ENCODE measurements around the gene GALP. TPM values are rescaled to one million over a fixed set of nuclear protein-coding genes. Genes with fewer than 3 reads are reported as not detected.

GALP gene
- total and polyA plus RNA-seq, 2 experiments from 2014 or later = not detected

- H3K4me1 ChIP-seq (ENCODE audit: insufficient read depth) = peaks cover 29% of the 10 kb centered on the region
- peaks cover 26% of the 10 kb centered on the region for H3K79me2 ChIP-seq
- H3K9me2 ChIP-seq (replicated peaks; ENCODE audit: insufficient read depth) = no peaks in the 10 kb centered on the region
- TF ChIP-seq EZH2 (IDR thresholded peaks at IDR 0.05; ENCODE audit: borderline replicate concordance) = no peak
- TF ChIP-seq EZH2phosphoT487 (IDR thresholded peaks at IDR 0.05; ENCODE audit: low read depth, severe bottlenecking, unreplicated experiment) = no peak
- TF ChIP-seq CTCF (IDR thresholded peaks at IDR 0.05; ENCODE audit: poor library complexity) = no peak
- H2AFZ ChIP-seq = peak overlapping the region; percentile 52
- H4K20me1 ChIP-seq (ENCODE audit: insufficient read depth, poor library complexity, severe bottlenecking) = no peaks in the 10 kb centered on the region
- peak overlapping the region; percentile 68 for H3K27ac ChIP-seq
- no peak overlapping the region for H3K4me3 ChIP-seq
- no peaks in the 10 kb centered on the region for H3K27me3 ChIP-seq
- H3K4me2 ChIP-seq = peak overlapping the region; percentile 79
- H3K36me3 ChIP-seq (replicated peaks; ENCODE audit: insufficient read depth, low read depth) = no peaks in the 10 kb centered on the region
- no peaks in the 10 kb centered on the region for H3K9me3 ChIP-seq (ENCODE audit: low read depth)
- WGBS (ENCODE audit: low lambda C conversion rate, missing lambda C conversion rate) = 57% methylated on average over 16 of the region's 22 CpGs
- no peak for DNase-seq (ENCODE audit: low spot score)
These were observed 35.8 kb upstream of the GALP start for GRCh38 chr19:56139847-56140582.

GRCh38 chr19:56140583-56141416, 35.0 kb upstream of the GALP start, which contains the start of gene ZNF444:
Gene ZNF444, plus strand, starts transcription at chr19:56141287. Its CDS starts 5,625 bp downstream, at chr19:56146912.
- peak within 1 kb of the TSS; percentile 89 for H3K4me2 ChIP-seq
- no peaks in the 10 kb centered on the region for H3K27me3 ChIP-seq
- H3K79me2 ChIP-seq = peaks cover 34% of the 10 kb centered on the region
- 2% methylated on average over 39 of the region's 56 CpGs for WGBS (ENCODE audit: low lambda C conversion rate, missing lambda C conversion rate)
- H3K27ac ChIP-seq = peak within 1 kb of the TSS; percentile 68
- peak within 1 kb of the TSS; percentile 46 for H3K4me3 ChIP-seq
- no peaks in the 10 kb centered on the region for H3K9me2 ChIP-seq (replicated peaks; ENCODE audit: insufficient read depth)
- peak within 1 kb of the TSS; percentile 52 for H2AFZ ChIP-seq
- DNase-seq (ENCODE audit: low spot score) = peak; percentile 99
- H3K36me3 ChIP-seq (replicated peaks; ENCODE audit: insufficient read depth, low read depth) = no peaks in the 10 kb centered on the region
- H3K9me3 ChIP-seq (ENCODE audit: low read depth) = no peaks in the 10 kb centered on the region
- peaks cover 29% of the 10 kb centered on the region for H3K4me1 ChIP-seq (ENCODE audit: insufficient read depth)
- H4K20me1 ChIP-seq (ENCODE audit: insufficient read depth, poor library complexity, severe bottlenecking) = no peaks in the 10 kb centered on the region
- TF ChIP-seq EZH2phosphoT487 (IDR thresholded peaks at IDR 0.05; ENCODE audit: low read depth, severe bottlenecking, unreplicated experiment) = no peak
- no peak for TF ChIP-seq CTCF (IDR thresholded peaks at IDR 0.05; ENCODE audit: poor library complexity)
- TF ChIP-seq EZH2 (IDR thresholded peaks at IDR 0.05; ENCODE audit: borderline replicate concordance) = no peak

- no peaks in the 10 kb centered on the region for H3K9me3 ChIP-seq (ENCODE audit: low read depth)
- no peaks in the 10 kb centered on the region for H4K20me1 ChIP-seq (ENCODE audit: insufficient read depth, poor library complexity, severe bottlenecking)
- H3K79me2 ChIP-seq = peaks cover 41% of the 10 kb centered on the region
- H2AFZ ChIP-seq = peak overlapping the region; percentile 45
- TF ChIP-seq CTCF (IDR thresholded peaks at IDR 0.05; ENCODE audit: poor library complexity) (no peak), EZH2 (IDR thresholded peaks at IDR 0.05; ENCODE audit: borderline replicate concordance) (no peak), EZH2phosphoT487 (IDR thresholded peaks at IDR 0.05; ENCODE audit: low read depth, severe bottlenecking, unreplicated experiment) (no peak)
- H3K4me2 ChIP-seq = peak overlapping the region; percentile 89
- peaks cover 25% of the 10 kb centered on the region for H3K4me1 ChIP-seq (ENCODE audit: insufficient read depth)
- H3K27ac ChIP-seq = peak overlapping the region; percentile 68
- no peaks in the 10 kb centered on the region for H3K9me2 ChIP-seq (replicated peaks; ENCODE audit: insufficient read depth)
- no peaks in the 10 kb centered on the region for H3K36me3 ChIP-seq (replicated peaks; ENCODE audit: insufficient read depth, low read depth)
- H3K4me3 ChIP-seq = peak overlapping the region; percentile 46
- H3K27me3 ChIP-seq = no peaks in the 10 kb centered on the region
- DNase-seq (ENCODE audit: low spot score) = peak; percentile 49
- 1% methylated on average over 15 of the region's 26 CpGs for whole genome bisulfite sequencing (ENCODE audit: low lambda C conversion rate, missing lambda C conversion rate)
These were observed 34.3 kb upstream of the GALP start for GRCh38 chr19:56141417-56141993.
